ENCODE results near the gene MOV10L1.
"Not testable (repeated sequence)": the region's sequence is repeated elsewhere in the genome, so short reads cannot be mapped to it uniquely, and the experiment has no call there.

- not testable (repeated sequence) for TF ChIP-seq CTCF, POLR2A (IDR thresholded peaks at IDR 0.05)
These were observed 78.8 kb downstream of the MOV10L1 start for GRCh38 chr22:50168490-50169180.

Measured in heart left ventricle (tissue), 13 donors.